ENCODE measurements around the gene IQCN. TPM values are rescaled to one million over a fixed set of nuclear protein-coding genes. Genes with fewer than 3 reads are reported as not detected.

The IQCN gene
- total RNA-seq, 1 donor from 2014 or later, result 0.62 TPM

DNA sequence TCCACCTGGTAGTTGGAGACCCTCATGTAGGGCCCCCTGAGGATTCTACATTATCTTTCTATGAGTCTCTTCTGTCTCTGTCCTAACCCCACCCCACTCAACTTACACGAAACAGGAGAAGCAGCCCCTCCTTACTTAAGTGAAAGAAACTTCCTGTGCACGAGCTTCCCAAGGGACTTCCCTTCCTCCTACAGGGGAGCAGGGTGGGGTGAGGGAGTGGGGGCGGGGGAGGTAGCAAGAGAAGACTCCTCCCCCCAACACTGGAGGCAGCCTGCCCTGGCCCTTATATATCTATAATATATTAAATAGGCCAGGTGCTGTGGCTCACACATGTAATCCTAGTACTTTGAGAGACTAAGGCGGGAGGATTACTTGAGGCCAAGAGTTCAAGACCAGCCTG is 42.5 kb downstream of the IQCN start:
- DNase-seq, result no peak

DNA sequence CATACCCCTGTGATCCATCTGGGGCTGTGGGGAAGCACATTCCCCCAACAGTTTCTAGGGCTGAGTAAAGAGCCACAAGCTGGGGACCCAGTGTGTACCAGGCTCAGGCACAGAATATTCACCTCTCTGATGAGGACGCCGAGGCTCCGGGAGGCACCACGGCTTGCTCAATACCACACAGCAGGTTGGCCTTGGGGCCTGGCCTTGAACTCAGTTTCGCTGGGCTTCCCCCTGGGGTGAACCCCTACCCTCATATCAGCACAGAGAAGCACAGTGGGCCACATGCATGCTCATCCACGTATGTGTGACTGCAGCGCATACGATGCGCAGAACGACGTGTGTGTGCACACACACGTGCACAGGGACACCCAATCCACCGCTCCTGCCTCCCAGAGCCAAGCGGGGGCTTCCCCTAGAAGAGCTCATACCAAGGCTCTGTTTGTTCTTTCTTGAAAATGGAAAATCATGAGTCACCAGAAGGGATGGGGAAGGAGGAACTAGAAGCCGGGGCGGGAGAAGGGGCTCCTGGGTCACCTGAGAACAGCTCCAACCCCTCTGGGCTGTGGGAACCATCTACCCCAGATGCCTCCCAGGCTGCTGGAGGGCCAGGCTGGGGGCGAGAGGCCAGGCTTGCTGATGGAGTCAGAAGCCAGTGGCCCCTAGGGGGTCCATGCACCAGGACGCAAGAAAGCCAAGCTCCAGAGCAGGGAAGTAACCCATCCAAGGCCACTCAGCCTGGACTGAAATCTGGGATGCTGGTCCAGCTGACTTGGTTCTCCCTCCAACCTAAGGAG is 43.1 kb downstream of the IQCN start:
- DNase-seq, result no peak

DNA sequence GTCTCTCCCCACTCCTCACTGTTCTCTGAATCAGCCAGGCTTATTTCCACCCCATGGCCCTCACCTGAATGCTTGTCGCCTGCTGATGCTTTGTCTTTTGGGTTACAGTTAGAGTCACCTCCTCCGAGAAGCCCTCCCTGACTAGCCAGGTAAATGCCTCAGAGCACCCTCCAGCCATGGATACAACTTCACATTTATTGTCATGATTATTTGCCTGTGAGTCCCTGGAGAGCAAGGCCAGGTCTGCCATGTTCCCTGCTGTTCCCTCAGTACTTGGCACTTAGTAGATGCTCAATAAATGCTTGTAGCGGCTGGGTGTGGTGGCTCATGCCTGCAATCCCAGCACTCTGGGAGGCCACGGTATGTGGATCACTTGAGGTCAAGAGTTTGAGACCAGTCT is 44.3 kb downstream of the IQCN start:
- no peak for DNase-seq

DNA sequence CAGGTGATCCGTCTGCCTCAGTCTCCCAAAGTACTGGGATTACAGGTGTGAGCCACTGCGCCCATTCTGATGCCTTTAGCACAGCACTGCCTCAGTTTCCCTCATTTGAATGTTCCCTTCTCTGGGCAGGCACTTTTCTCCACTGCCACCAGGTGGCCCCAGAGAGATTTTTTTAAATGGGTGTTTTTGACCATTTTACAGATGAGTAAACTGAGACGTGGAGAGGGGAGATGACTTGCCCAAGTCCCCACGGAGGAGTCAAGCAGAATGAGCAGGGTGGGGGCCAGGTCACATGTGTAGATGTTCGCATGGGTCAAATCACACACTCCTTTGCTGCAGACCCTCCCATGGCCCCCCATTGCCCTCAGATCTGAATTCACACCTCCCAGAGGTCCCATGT is 44.8 kb downstream of the IQCN start:
- DNase-seq, result no peak

DNA sequence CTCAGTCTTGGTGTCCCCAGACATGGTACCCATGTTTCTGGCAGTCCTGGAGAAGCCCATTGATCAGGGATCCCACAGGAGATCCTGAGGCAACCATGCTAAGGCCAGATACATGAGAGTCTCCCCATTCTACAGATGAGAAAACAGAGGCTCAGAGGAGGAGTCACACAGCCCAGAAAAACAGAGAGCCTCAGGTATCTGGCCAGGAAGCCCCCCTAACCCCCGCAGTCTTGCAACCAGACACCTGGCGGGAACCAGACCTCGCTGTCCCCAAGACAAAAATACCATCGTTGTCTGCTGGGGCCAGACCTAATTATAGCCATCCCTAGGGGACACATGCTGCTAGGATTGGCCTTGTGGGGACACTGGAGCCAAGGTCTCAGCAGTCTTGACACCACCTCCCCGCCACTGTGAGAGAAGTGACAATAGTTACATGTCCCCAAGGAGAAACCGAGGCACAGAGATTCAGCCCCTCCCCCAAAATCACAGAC is 46.4 kb downstream of the IQCN start:
- DNase-seq, result no peak

DNA sequence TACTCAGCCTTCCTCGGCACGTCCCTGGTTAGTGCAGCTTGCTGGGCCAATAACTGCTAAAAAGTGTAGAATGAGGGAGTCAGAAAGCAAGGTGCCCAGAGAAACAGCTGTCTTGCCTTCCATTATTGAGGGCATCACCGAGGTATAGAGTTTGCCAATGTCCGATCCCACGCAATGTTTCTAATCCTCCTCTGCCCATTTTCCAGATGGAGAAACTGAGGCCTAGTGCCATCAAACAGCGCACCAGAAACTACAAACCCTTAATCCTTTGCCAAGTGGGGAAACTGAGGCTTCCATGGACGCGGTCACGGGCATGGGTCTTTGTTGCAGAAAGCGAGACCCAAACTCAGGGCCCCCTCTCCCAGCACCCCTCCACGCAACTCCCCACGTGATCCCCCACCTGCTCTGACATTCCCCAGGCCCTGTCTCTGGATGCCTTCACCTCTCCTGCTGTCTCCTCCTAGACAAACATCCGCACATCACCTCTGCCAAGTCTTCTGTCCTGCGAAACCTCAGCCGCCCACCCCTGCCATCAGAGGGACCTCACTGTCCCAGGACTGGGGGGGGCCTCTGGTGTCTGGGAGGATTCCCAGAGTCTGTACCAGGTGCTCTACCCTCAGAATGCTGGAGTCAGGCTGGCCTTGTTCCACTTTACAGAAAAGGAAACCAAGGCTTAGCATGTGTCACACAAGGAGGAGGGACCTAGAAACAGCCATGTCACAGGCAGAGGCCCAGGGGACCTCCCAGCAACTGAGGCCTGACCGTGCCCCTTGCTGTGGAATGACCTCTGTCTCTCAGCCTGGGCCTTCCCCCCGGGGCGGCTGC is 47.1 kb downstream of the IQCN start:
- DNase-seq, result peak; percentile 40

DNA sequence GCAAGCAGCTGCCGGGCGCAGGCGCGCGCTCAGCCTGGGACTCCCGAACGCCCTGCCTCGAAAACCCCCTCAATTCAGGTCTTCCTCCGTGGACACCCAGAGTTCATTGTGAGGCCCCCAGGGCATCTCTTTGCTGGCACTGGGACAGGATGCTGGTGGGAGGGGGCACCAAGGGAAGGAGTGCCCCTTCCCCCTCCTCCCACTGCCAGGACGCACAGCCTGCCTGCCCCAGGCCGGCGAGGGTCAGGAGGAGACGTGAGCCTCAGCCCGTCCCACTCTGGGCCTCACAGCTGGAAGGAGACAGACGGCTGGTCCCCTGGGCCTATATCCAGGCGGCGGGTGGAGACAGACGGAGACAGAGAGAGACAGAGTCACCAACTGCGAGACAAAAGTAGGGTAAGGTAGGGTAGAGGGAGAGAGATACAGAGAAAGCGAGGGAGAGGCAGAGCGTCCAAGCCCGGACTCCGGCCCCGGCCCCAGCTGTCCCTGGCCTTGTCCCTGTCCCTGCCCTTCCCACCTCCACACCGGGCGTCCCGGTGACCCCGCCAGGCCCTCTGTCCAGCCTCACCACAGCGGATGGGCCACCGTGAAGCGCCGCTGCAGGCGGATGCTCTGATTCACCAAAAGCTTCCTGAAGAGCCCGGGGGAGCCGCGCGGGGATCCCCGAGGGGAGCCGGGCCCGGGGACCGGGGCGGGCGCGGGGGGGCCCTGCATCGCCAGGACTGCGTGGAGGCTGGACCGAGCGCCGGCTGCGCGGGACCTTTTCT is 48.4 kb downstream of the IQCN start, which contains the start of gene PDE4C:
Gene PDE4C (minus strand): TSS at position 737 of the 767 bp plus-strand sequence. CDS start 23 bp downstream, at position 714.
- peak; percentile 37 for DNase-seq

DNA sequence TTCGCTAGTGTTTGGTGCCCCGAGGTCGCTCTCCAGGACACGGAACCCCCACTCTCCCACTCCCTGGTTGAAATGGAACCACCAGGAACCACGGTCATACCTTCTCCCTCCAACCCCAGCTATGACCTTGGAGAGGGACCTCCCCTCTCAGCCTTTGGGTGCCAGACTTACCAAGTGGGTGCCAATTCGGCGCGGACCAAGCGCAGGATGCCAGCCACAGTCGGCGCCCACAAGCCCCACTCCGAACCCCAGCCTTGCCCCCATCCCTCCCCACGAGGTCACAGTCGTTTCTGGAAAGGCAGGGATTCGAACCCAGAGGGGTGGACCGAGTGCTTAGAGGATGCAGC is 48.9 kb downstream of the IQCN start:
- no peak for DNase-seq

DNA sequence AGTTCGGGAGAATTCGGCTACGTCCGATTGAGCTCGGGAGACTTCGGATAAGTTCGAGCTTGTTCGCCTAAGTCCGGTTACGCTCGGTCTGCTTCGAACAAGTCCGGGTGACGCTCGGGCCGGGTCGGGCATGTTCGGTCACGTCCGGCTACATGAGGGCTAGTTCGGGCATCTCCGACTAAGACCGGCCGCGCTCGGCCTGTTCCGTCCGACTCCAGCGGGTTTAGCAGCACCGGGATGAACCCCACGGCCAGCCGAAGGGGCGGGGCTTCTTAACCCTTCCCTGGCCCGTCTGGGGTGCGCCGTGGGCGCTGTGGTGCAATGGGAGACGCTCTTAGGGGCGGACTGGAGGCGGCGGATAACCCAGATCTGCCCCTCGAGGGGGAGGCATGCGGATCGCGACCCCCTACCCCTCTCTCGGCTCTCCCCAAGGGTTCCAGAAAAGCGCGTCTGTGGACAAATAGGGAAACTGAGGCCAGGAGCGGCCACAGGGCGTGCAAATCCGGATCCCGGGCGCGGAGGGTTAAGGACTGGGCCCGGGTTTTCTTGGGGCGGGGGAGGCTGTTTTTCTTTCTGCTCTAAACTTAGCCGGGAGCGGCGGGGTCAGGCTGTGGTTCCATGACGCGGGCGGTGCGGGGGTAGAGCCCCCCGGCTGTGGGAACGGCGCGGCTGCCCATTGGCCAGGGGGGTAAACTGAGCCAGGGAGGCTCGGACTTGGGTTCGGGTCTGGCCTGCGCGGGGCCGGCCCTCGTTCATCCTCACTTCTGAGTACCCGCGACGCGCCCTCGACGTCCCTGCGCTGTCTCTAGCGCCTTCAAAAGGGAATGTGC is 49.5 kb downstream of the IQCN start:
- DNase-seq, result peak; percentile 98

DNA sequence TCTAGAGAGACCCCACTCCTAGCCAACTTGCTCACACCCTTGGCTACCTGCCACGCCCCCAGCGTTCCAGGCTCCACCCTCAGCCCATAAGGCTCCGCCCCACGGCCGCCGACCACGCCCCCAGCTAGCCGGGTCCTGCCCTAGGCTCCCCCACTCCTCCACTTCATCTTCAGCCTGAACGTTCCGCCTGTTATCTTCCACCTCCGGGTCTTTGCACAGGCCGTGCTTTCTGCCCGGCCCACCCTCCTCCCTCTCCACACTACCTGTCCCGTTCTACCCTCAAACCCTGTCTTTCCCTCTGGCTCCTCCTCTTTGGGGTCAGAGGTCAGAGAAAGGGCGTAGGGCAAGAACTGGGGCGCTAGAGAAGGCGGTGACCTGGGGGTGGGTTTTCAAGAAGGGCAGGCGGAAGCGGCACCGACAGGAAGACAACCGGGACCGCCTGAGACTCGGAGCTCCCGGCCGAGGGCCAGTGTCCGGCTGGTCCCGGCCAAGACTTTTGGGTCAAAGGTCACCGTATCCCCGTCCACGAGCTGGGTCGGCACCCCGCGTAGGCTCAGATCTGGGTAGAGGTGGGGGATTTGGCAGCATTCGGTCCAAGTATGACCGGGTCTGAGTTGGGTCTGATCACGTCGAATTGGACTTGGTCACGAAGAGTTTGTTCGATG is 50.3 kb downstream of the IQCN start:
- DNase-seq, result peak; percentile 22

DNA sequence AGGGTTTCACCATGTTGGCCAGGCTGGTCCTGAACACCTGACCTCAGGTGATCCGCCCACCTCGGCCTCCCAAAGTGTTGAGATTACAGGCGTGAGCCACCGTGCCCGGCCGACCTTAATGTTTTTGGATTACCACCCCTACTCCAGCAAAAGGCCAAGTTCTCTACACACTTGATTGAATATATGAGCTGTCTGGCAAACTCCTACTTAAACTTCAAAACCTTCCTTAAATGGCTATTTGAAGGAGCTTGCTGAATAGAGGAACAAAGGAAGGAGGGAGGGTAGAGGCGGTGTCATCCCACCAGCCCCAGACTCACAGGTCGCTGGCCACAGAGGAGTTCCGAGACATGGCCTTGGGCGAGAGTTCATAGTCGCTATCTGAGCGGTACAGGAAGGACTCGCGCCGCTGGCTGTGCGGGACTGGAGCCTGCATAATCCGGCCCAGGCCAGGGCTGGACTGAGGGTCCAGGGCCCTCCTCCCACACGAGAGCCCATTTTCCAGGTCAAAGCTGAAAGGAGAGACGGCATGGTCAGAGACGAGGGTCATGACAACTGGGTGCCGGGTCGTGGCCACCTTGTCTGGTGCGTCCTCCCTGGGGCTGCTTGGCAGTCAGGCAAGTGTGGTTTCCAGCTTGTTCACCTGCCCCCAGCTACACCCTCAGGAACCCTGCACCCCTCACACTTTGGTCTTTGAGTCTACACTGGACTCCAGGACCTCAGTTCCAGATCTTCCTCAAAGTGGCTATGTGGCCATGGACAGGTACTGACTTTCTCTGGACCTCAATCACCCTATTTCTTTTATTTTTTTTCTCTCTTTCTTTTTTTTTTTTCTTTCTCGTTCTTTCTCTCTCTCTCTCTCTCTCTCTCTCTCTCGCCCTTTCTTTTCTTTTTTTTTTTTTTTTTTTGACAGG is 52.2 kb downstream of the IQCN start:
- DNase-seq, result no peak

DNA sequence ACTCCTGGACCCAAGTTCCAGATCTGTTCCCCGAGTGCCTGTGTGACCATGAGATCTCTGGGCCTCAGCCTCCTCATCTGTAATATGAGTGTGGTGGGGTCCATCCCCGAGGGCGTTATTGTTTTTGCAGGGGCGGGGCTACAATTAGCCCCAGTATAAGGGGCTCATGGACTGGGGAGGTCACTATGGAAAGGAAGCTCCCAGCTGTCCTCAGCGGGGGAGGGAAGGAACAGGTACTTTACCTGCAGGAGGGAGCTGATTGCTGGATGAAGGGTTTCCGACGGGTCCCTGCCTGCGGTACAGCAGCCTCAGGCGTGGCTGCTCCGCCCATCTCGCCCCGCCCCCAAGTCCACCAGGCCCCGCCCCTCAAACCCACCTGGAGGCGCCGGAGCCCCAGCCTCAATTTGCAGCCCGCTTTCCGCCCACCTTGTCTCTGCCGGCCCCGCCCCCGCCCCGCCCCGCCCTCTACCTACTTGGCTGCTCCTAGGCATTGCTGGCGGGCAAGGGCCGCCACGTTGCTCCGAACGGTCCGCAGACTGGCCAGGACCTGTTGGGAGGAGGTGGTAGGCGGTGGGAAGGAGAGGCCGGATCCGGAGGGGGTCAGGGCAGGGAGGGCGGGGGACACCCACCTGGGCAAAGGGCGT is 53.5 kb downstream of the IQCN start:
- no peak for DNase-seq

DNA sequence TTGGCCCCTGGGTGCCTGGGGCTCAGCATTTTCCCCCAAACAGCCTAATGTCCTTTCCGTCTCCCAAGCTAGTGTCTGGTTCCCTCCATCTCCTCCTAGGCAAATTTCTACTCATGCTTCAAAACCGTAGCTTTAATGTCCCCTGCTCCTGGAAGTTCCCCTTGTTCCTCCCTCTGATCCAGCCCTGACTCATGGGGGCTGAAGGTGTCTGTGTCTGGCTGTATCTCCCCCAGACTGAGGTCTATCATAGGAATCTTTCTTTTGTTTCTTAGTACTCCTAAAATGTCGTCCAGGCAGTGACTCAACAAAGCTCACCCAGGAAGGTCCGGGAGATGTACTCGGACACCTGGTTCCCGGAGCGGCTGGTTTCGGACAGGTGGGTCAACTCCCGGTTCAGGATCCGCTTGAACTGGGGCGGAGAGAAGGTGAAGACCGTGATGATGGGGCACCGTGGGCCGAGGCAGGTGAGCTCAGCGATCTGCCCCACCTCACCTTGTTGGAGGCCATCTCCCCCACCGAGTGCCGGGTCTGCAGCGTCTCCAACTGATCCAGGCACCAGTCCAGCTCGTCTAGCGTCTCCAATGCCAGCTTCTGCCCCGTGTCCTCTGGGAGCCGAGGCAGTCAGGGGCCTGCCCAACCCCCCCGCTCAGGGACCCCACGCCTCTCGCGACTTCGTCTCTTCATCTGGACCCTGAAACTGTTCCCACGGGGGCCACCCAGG is 54.2 kb downstream of the IQCN start:
- DNase-seq, result no peak

DNA sequence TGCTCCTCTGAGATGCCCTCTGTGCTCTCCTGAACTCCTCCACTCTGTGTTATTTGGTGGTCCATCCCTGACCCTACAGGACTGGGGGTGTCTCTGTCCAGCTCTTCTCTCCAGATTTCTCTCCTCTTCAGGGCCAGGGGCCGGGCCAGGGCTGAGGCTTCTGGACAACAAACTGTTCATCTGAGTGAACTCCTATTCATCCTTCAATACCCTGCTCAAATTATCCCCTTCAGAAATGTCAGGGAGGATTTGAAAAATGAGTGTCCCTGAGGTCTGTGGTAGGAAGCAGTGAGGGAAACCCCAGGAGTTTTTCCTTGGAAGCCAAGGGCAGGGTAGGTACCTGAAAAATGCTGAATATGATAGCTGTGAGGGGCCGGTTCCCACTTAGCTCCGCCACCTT is 55.7 kb downstream of the IQCN start:
- no peak for DNase-seq

DNA sequence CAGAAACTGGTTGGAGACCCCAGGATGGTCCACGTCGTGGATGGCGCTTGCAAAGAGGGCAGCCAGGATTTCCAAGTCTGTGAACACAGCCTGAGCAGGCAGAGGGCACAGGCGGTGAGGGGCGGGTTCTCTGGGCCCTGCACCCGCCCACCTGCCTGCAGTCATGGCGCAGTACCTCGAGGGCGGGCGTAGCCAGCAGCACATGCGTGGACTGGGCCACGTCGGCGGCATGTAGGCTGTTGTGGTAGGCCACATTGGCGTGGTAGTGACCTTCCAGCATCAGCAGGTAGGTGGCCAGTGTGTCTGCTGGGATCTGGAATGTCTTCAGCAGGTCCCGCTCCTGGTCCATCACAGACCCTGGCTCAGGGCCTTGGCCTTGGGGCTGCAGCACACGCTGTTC is 56.1 kb downstream of the IQCN start:
- no peak for DNase-seq

DNA sequence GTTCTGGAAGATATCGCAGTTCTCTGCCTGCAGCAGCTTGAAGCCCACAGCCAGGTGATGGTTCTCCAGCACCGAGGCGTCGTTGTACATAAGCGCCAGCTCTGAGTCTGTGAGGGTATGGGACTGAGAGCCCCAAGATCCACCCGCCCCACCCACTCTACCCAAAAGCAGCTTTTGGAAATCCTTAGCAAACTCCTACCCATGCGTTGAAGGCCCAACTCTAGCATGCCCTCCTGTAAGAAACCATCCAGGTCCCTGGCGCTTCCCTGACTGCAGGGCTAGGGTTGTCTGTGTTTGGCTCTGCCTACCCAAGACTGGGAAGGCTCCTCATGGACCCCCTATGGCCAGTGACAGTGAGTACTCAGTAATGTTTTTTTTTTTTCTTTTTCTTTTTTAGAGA is 57.5 kb downstream of the IQCN start:
- DNase-seq, result no peak

DNA sequence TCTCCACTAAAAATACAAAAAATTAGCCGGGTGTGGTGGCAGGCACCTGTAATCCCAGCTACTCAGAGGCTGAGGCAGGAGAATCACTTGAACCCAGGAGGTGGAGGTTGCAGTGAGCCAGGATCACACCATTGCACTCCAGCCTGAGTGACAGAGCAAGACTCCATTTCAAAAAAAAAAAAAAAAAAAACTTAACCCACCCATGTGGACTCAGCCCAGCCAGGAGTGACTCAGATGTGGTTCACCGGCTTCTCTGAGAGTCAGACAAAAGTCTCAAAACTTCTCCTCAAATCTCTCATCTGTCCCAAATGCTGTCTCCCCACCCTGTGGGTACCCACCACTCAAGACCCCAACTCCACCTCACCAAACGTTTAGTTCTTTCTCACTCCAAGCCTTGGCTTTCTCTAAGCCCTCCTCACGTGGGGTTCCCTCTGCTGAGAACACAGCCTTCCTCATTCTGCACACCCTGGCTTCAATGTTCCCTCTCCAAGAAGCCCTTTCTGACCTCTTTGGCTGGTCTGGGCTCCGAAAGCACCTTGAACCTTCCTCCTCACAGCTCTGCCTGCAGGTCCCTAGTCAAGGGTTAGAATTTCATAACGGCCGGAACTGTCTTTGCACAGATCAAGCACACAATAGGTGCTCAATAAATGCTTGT is 59.3 kb downstream of the IQCN start:
- no peak for DNase-seq

DNA sequence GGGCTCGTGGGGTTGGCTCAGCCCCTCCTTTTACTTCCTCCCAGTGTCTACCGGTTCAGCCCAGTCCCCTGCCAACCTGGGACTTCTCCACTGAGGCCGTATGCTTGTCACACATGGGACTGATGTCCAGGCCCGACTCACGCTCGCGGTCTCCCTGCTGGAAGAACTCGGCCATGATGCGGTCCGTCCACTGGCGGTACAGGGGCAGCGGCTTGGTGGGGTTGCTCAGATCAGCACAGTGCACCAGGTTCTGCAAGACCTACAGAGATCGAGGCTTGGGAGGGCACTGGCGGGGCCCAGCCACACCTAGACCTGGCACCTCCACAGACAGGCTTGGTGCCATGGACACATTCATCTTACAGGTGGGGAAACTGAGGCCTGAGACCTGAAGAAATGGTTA is 62.6 kb downstream of the IQCN start:
- DNase-seq, result no peak

Measured in tongue (tissue), 2 donors.